DMS53 treated with DMSO at 0.1 percent for 48 hours (cell line): Measurements from ENCODE around the gene CDC42EP4.
"Not testable (repeated sequence)": the region's sequence is repeated elsewhere in the genome, so short reads cannot be mapped to it uniquely, and the experiment has no call there.

Experiments
- DNase-seq: peaks from one replicate; lab custom pipeline; 2025; ENCODE audit not compliant: unreplicated experiment; lab: John Stamatoyannopoulos, UW

CDC42EP4 gene

GRCh38 chr17:73281928-73282327 is 29.9 kb downstream of the CDC42EP4 start:
- DNase-seq: no peak

- DNase-seq: no peak
These were observed 31.6 kb downstream of the CDC42EP4 start for GRCh38 chr17:73280191-73280590.

- no peak for DNase-seq
These were observed 32.1 kb downstream of the CDC42EP4 start for GRCh38 chr17:73279704-73280103.

- no peak for DNase-seq
These were observed 33.0 kb downstream of the CDC42EP4 start for GRCh38 chr17:73278465-73279453.

GRCh38 chr17:73278049-73278464 is 33.7 kb downstream of the CDC42EP4 start:
- DNase-seq: no peak

- no peak for DNase-seq
These were observed 37.3 kb downstream of the CDC42EP4 start for GRCh38 chr17:73274490-73274889.

- no peak for DNase-seq
These were observed 38.9 kb downstream of the CDC42EP4 start for GRCh38 chr17:73272906-73273218.

- DNase-seq: no peak
These were observed 40.7 kb downstream of the CDC42EP4 start for GRCh38 chr17:73271072-73271471.

- no peak for DNase-seq
These were observed 42.0 kb downstream of the CDC42EP4 start for GRCh38 chr17:73269791-73270190.

GRCh38 chr17:73269329-73269615 is 42.5 kb downstream of the CDC42EP4 start:
- no peak for DNase-seq

GRCh38 chr17:73268582-73269328 is 43.0 kb downstream of the CDC42EP4 start:
- no peak for DNase-seq

GRCh38 chr17:73267648-73268537 is 43.9 kb downstream of the CDC42EP4 start:
- DNase-seq: no peak

- DNase-seq: no peak
These were observed 45.0 kb downstream of the CDC42EP4 start for GRCh38 chr17:73266796-73267195.

- DNase-seq: no peak
These were observed 45.9 kb downstream of the CDC42EP4 start for GRCh38 chr17:73265646-73266640.

- not testable (repeated sequence) for DNase-seq
These were observed 47.4 kb downstream of the CDC42EP4 start for GRCh38 chr17:73264448-73264847.

GRCh38 chr17:73262676-73263642 is 48.8 kb downstream of the CDC42EP4 start:
- no peak for DNase-seq

- DNase-seq: no peak
These were observed 49.7 kb downstream of the CDC42EP4 start for GRCh38 chr17:73261952-73262675.

GRCh38 chr17:73261617-73261951 is 50.2 kb downstream of the CDC42EP4 start, which contains the start of gene CPSF4L:
Gene CPSF4L (minus strand): TSS chr17:73261880. CDS start chr17:73261818, 62 bp downstream.
- DNase-seq: no peak
